Frontal cortex (tissue), 4 donors: ENCODE results near the gene WNT3. TPM values are rescaled to one million over a fixed set of nuclear protein-coding genes. Genes with fewer than 3 reads are reported as not detected.
"Not testable (repeated sequence)": the region's sequence is repeated elsewhere in the genome, so short reads cannot be mapped to it uniquely, and the experiment has no call there.

Experiments used
- DNase-seq, 2 donors: peaks; one replicate each; pipeline ENCODE4 v3.0.0; 2012; ENCODE audit warnings: low spot score in 2 of 2
- FAIRE-seq: peaks from 2 replicates; lab custom pipeline; 2012; peaks lifted over from hg19 to GRCh38; lab: Jason Lieb, UNC
- total RNA-seq: library from RNA; depleted of rRNA; stranded (reverse); fragments of >200 nt; gene quantifications from one replicate; pipeline ENCODE4 v1.2.3, GENCODE V29; 2014
- donor health status: control.
- donor health status: control.
- donor health status: control.

Gene WNT3
- total RNA-seq, 1 donor from 2014 or later, result 6.1 TPM

DNA sequence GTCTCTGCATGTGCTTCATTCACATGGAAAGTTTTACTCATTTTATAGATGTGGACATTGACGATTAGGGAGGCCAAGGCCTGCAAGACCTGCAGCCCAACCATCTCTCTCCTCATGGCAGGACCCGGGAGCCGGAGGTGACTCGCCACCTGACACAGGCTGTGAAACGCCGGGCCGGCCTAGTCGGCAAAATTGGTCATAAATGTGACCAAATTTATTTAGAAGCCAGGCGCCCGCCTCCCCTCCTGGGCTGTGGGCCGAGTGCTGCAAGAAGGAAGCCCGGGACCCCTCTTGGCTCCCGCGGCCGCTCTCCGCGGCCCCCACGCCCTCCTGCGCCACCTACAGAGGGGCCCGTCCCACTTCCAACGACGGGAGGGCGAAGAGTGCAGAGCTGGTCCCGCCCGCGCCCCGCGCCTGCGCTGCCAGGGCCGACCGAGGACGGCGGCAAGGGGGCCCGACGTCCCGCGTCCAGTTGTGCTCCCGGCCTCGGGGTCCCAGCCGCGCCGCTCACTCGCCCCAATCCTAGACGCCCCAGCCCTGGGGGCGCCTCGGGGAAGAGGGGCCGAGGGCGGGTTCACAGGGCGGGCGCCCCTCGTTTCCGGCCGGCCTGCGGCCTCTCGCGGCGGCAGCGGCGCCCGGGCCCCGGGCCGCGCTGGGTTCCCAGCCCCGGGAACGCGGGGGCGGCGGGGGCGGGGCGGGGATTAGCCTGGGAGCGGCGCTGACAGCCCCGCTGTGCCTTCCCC lies 47.5 kb downstream of the WNT3 start:
- FAIRE-seq, result no peak
- peak in 1 of 2 donors; percentile 74 for DNase-seq

DNA sequence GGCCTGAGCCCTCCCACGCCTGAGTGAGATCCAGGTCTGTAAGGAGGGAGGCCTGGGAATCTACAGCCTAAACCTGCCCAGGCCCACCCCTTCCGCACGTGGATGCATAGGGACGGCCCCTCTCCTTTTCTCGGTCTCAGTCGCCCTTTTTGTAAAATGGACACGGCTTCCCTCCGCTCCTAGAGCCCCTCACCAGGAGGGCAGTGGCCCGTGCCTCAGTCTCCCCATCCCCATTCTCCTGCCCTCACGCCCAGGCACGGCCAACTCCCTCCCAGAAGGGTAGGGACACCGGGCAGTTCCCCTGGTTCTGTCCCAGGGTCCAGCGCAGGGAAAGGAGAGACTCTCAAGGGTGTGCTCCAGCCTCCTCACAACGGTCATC lies 48.1 kb downstream of the WNT3 start:
- FAIRE-seq, result no peak
- no peak for DNase-seq

DNA sequence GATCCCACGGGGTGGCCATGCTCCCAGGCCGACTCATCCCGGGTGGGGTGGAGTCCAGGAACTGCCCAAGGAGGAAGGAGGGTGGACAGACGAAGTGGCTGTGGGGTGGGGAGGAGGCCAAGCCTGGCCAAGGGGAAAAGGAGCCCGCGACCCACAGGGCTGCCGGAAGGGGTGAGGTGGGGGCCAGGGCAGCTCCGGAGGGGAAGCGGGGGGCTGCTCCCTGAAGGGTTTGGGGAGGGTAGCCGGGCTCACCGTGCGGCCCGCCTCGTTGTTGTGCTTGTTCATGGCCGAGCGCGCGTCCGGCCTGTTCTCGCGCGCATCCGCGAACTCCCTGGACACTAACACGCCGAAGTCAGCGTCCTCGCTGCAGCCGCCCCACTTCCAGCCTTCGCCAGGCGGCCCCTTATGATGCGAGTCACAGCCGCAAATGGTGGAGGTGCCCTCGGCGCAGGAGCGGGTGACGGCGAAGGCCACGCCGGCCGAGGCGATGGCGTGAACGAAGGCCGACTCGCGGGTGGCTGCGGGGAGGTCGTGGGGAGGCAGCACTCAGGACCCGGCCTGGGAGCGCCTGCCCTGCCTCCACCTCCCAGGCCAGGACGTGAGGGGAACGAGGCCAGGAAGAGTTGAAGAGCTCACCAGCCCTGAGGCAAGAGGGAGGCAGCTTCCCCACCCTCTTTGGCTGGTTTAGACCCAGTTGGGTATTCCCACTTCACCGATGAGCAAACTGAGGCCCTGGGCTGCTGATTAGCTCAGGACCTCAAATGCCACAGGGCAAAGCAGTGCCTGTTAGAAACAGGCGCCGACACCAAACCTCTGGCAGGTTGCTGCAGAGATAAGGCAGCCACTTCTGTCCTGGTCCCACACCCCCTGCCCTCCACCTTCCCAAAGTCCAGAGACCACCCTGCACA lies 48.7 kb downstream of the WNT3 start:
- DNase-seq (no peak), FAIRE-seq (no peak)

- DNase-seq, FAIRE-seq: not testable (repeated sequence)
Measured at GRCh38 chr17:46768896-46769295, 49.6 kb downstream of the WNT3 start.

GRCh38 chr17:46768540-46768870 lies 50.0 kb downstream of the WNT3 start:
- DNase-seq (no peak), FAIRE-seq (no peak)

GRCh38 chr17:46766493-46767491 lies 51.7 kb downstream of the WNT3 start:
- no peak for DNase-seq
- no peak for FAIRE-seq

DNA sequence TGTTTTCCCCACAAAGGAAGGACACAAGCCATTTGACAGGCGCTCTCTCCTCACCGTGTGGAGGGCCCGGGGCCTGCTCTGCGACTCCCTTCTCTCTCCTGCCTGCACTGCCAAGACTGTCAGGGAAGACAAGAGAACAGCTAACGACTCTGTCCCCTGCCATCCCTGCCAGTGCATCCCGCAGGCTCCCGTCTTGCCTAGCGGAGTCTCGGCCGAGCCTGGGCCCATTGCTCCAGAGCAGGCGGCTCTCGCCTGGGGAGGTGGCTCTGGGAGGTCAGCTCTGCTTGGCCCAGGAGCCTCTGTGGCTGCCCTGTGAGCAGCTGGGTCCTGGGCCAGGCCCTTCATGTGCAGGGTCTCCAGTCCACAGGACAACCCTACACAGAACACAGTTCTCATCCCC lies 53.0 kb downstream of the WNT3 start:
- DNase-seq, result no peak
- FAIRE-seq, result no peak

DNA sequence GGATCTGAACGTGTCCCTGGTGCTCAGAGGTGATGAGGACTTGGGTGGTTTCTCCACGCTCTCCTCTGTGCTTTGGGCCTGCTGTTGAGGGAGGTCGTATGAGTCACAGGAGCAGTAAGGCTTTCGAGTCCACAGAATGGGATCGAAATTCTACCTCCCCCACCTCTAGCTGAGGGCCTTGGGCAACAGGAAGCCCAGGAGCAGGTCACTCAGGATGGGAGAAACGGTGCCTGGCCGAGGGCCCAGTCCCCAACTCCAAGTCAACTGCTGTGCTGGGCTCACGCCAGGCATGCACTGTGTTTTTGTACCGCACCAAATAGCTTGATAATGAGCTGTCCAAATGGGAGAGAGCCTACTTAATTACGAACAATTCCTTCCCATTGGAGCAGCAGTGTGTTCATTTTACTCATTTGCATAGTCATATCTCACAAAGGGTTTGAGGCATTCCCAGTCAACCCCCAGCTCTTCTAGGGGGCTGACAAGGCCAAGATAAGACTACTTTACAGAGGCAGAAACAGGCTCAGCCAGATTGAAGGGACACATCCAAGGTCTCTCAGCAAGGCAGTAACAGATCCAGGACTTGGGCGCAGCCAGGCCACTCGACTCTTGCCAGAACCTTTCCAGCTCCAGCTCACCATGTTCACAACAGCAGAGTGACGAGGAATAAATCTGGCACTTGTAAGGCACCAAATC lies 53.6 kb downstream of the WNT3 start:
- DNase-seq, result no peak
- FAIRE-seq, result no peak

DNA sequence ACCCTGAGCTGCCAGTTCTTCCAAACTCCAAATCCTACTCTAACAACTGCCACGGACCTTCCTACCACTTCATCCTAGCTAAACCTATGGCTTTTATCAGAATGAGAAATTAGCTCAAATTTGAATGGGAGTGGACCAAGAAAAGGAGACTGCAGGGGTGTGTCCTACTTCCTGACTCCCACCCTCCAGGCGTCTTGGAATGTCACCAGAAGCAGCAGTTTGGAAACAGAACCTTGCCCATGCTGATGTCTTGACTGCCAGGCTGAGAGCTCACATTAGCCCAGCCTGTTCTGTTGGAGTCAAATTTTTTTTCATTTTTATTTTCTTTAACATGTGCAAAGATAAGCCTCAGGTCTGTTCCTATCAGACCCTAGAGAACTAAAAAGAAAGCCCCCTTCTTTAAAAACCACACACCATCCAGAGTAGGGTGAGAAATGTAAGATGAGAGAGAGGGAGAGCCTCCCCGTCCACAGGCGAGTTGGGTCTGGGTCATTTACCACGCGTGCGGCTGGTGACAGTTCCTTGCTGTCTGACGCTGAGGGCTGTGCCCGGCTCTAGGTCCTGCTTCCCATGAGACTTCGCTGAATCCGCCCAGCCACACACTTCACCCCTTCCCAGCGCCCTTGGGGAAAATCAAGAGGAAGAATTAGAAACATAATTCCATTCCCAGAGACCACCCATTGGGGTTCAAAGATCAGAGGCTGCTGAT lies 54.3 kb downstream of the WNT3 start:
- no peak for FAIRE-seq
- no peak for DNase-seq

DNA sequence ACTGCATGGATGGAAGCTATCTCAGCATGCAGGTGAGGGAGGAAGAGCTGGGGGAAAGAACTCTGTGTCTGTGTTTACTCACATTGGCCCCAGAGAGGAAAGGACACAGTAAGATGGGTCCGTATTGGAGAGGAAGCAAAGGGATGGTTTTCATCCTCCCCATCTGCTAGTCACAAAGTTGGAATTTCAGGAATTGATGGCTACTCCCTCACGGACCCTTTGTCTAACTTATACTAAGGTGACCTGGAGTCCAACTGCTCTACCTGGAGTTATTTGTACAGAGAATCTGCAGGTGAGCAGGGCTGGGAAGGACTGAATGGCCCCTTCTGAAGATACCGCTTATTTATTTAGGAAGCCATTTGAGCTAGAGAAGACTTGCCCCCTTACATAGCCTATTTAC lies 55.1 kb downstream of the WNT3 start:
- no peak for DNase-seq
- FAIRE-seq, result no peak

GRCh38 chr17:46759141-46759540 lies 59.4 kb downstream of the WNT3 start:
- DNase-seq (no peak), FAIRE-seq (no peak)

GRCh38 chr17:46758614-46759013 lies 59.9 kb downstream of the WNT3 start:
- DNase-seq (no peak), FAIRE-seq (no peak)

DNA sequence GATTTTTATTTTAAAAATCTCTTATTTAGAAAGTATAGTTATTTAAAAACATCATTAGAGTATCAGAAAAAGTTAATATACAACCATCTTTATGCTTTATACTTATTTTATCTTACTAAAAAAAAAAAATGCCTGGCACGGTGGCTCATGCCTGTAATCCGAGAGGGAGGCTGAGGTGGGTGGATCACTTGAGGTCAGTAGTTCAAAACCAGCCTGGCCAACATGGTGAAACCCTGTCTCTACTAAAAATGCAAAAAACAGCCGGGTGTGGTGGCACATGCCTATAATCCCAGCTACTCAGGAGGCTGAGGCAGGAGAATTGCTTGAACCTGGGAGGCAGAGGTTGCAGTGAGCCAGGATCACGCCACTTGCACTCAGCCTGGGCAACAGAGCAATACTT lies 60.9 kb downstream of the WNT3 start:
- not testable (repeated sequence) for DNase-seq, FAIRE-seq

DNA sequence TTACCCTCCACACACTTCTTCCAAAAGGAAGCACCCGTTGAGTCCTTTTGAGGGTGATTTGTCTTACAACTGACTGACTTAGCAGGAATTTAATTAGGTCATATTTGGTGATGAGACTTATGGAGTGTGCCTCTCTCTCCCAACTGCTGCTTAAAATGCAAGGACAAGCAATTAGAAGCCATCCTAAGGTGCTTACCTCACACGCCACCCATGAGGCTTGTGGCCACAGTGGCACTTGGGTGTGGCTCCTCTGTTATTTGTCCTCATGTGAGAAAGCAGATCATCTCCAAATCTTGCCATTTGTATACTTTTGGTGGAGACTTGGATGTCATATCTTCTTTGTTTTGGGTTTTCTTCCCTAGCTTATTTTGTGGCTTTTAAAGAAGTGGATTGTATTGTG lies 61.6 kb downstream of the WNT3 start:
- FAIRE-seq, result no peak
- no peak for DNase-seq

- no peak for FAIRE-seq
Measured at GRCh38 chr17:46756081-46756735, 62.3 kb downstream of the WNT3 start.

GRCh38 chr17:46753776-46754175 lies 64.7 kb downstream of the WNT3 start:
- no peak for DNase-seq

More at GRCh38 chr17:46756081-46756735, 62.3 kb downstream of the WNT3 start:
- no peak for DNase-seq

GRCh38 chr17:46751425-46751824 lies 67.1 kb downstream of the WNT3 start:
- DNase-seq, result no peak
- FAIRE-seq, result no peak

More at GRCh38 chr17:46753776-46754175, 64.7 kb downstream of the WNT3 start:
- no peak for FAIRE-seq

- FAIRE-seq, result no peak
- DNase-seq, result no peak
Measured at GRCh38 chr17:46745376-46745775, 73.1 kb downstream of the WNT3 start.
